Measurements from ENCODE around the gene MCF2L. TPM values are rescaled to one million over a fixed set of nuclear protein-coding genes. Genes with fewer than 3 reads are reported as not detected.
"Not testable (repeated sequence)": the region's sequence is repeated elsewhere in the genome, so short reads cannot be mapped to it uniquely, and the experiment has no call there.

MCF2L gene
- total RNA-seq, 1 donor from 2014 or later: 69.7 TPM

- H3K27me3 ChIP-seq: peaks cover 19% of the 10 kb centered on the region
- TF ChIP-seq CTCF (IDR thresholded peaks at IDR 0.05): no peak
- no peak for ATAC-seq
- H3K9me3 ChIP-seq: no peaks in the 10 kb centered on the region
- intact Hi-C loops (cut with DNase I): no loop called here
- no peak overlapping the region for H3K27ac ChIP-seq
- peaks cover 16% of the 10 kb centered on the region for H3K4me1 ChIP-seq
- DNase-seq: no peak
- no peaks in the 10 kb centered on the region for H3K36me3 ChIP-seq
- H3K4me3 ChIP-seq: no peak overlapping the region
Measured at GRCh38 chr13:113105921-113106452, 137.0 kb downstream of the MCF2L start.

- H3K4me3 ChIP-seq: no peak overlapping the region
- intact Hi-C loops (cut with DNase I): no loop called here
- H3K4me1 ChIP-seq: peaks cover 17% of the 10 kb centered on the region
- no peak for DNase-seq
- no peaks in the 10 kb centered on the region for H3K36me3 ChIP-seq
- TF ChIP-seq CTCF (IDR thresholded peaks at IDR 0.05): no peak
- H3K27me3 ChIP-seq: peaks cover 21% of the 10 kb centered on the region
- no peak overlapping the region for H3K27ac ChIP-seq
- H3K9me3 ChIP-seq: no peaks in the 10 kb centered on the region
- ATAC-seq: no peak
Measured at GRCh38 chr13:113106711-113107351, 137.8 kb downstream of the MCF2L start.

GRCh38 chr13:113108521-113108920 is 139.5 kb downstream of the MCF2L start:
- ATAC-seq; H3K9me3 ChIP-seq; H3K36me3 ChIP-seq; H3K27ac ChIP-seq; intact Hi-C loops (cut with DNase I); DNase-seq; H3K4me3 ChIP-seq: not testable (repeated sequence)
- Histone ChIP-seq H3K4me1 (peaks cover 17% of the 10 kb centered on the region), H3K27me3 (peaks cover 21% of the 10 kb centered on the region)

GRCh38 chr13:113109151-113110047 is 140.4 kb downstream of the MCF2L start:
- DNase-seq: peak; percentile 56
- ATAC-seq: peak; percentile 5
- no peak overlapping the region for H3K27ac ChIP-seq
- no peak for TF ChIP-seq CTCF (IDR thresholded peaks at IDR 0.05)
- no peaks in the 10 kb centered on the region for H3K36me3 ChIP-seq
- intact Hi-C loops (cut with DNase I): no loop called here
- H3K27me3 ChIP-seq: peaks cover 21% of the 10 kb centered on the region
- H3K9me3 ChIP-seq: no peaks in the 10 kb centered on the region
- H3K4me1 ChIP-seq: peaks cover 17% of the 10 kb centered on the region
- H3K4me3 ChIP-seq: no peak overlapping the region

DNA sequence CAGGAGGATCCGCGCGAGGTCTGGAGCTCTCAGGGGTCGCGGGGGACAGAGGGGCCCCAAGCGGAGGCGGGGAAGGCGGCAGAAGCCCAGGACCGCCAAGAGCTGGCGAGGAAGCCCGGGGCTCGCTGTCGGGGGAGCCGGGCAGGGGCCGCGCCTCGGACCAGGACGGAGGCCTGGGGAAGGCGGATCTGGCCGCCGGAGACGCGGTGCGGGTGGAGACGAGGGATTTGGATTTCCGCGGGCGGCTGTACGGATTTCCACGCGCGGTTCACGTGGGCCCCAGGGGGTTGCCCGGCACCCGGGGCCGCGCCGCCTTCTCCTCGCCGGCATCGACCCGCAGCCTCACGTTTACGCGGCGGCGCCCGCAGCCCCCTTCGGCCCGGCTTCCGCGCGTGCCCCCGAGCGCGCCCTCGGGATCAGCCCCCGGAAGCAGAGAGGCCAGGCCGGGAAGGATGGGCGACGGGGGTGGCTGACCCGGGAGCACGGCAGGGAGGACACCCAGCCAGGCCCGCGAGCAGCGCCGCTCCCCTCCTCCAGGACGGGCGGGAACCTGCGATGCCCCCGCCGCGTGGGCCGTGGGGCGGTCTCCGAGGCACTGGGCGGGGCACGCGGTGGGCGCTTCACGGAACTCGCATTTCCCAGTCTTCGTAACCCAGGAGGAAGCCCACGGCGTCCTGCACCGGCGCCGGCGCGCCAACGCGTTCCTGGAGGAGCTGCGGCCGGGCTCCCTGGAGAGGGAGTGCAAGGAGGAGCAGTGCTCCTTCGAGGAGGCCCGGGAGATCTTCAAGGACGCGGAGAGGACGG is 141.2 kb downstream of the MCF2L start:
- ATAC-seq (peak; percentile 55), DNase-seq (peak; percentile 69)
- H3K4me1 ChIP-seq: peaks cover 17% of the 10 kb centered on the region
- no peaks in the 10 kb centered on the region for H3K9me3 ChIP-seq
- no peak for TF ChIP-seq CTCF (IDR thresholded peaks at IDR 0.05)
- intact Hi-C loops (cut with DNase I): no loop called here
- H3K4me3 ChIP-seq: peak overlapping the region; percentile 49
- H3K36me3 ChIP-seq: no peaks in the 10 kb centered on the region
- peaks cover 21% of the 10 kb centered on the region for H3K27me3 ChIP-seq
- H3K27ac ChIP-seq: no peak overlapping the region
